Fibroblast of skin of left quadriceps (primary cell): ENCODE measurements around the gene TMPRSS6.

Experiments
- DNase-seq, 2 experiments: peaks; one replicate each; pipeline ENCODE4 v3.0.0-alpha.2; 2013; ENCODE audit warnings: low read depth in 2 of 2

TMPRSS6 gene

DNA sequence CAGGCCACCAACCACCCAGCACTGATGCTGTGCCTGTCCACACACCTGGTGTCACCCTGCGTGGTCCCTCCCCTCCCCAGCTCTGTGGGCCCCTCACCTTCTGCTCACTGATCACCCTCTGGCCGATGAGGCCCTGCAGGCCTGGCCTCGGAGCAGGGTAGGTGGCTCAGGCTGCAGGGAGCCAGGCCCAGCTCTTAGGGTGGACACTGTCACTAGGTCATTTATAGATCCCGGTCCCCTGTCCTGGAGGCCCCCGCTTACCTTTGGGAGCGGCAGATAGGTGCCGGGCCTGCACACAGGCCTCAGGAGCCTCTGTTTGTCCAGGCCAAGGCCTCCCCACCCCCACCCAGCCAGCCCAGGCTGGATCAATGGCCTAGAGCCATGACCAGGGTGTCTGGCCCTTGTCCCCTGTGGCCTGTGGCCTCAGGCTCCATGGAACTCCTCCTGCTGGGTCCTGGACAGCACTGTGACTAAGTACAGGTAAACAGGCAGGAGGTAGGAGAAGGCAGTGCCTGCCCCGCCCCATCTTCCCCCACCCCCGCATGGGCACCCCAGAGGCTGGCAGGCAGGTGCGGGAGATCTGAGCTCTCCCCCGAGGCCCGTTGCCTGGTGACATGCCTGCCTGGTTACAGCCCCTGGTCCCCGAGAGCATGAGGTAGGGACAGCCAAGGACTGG, at the start of gene TMPRSS6:
Gene TMPRSS6, minus strand, starts transcription at position 472 of the 676 bp plus-strand sequence. CDS start 6,296 bp downstream, outside the sequence.
- no peak for DNase-seq

DNA sequence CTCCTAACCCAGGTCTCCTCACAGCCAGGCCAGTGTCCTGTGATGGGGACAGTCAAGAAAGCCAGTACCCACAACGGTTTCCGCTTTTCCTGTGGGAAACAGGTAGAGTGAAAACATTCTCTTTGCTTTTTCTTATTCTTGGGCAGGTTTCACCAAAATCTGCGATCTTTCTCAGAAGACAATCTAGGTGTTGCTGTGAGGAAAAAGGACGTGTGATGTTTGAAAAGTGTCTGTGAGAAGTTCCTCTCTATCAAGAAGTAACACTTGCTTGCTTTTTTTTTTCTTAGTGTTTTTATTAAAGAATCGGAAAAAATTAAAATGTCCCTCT, 49.4 kb upstream of the TMPRSS6 start:
- DNase-seq: no peak

DNA sequence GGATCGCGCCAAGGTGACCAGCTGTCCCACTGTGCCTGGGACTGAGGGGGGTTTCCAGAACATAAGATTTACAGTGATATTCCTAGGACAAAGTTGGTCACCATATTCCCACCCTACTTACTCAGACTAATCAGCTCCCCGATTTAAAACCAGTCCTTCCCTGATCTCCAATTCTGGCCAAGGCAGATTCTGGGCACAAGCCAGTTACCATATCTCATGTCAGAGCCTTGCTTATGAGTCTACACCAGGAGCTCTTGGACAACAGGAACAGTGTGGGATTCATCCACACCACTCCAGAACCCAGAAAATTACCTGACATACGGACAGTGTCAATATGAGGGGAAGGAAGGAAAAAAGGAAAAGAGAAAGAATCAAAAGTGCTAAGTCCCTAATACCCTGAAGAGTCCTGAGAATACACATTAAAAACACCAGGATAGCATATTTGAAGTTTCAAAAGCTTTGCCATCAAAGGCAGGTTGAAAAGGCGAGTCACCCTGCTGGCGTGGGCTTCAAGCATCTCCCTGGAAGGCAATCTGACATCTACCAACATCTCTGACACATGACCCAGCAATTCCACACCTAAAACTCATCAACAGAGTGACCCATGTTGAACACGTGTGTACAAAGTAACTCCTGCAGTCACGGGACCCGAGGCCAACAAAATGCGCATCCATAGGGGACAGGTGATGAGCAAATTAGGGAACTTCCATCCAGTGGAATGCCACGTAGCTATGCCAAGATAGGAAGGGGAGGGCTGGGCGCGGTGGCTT, 48.2 kb upstream of the TMPRSS6 start:
- no peak for DNase-seq

- no peak for DNase-seq
Measured at GRCh38 chr22:37156686-37157435, 47.3 kb upstream of the TMPRSS6 start.

DNA sequence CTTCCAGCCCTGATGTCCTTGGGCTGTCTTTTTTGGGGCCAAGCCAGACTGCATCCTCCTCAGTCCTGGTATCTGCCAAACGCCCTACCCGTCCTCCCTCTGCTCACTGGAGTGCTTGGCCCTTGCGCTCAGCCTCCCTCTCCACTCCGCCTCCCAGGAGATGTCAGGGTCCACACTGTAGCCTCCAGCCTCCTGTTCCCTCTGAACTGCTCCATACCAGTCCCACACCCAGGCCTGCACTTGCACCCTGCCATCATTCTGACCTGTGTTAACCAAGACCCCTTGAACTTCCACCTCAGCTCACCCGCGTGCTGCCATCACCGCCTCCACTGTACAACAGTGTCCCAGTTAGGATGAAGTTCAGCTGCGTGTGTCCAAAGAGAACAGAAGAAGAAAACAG, 46.5 kb upstream of the TMPRSS6 start:
- no peak for DNase-seq

DNA sequence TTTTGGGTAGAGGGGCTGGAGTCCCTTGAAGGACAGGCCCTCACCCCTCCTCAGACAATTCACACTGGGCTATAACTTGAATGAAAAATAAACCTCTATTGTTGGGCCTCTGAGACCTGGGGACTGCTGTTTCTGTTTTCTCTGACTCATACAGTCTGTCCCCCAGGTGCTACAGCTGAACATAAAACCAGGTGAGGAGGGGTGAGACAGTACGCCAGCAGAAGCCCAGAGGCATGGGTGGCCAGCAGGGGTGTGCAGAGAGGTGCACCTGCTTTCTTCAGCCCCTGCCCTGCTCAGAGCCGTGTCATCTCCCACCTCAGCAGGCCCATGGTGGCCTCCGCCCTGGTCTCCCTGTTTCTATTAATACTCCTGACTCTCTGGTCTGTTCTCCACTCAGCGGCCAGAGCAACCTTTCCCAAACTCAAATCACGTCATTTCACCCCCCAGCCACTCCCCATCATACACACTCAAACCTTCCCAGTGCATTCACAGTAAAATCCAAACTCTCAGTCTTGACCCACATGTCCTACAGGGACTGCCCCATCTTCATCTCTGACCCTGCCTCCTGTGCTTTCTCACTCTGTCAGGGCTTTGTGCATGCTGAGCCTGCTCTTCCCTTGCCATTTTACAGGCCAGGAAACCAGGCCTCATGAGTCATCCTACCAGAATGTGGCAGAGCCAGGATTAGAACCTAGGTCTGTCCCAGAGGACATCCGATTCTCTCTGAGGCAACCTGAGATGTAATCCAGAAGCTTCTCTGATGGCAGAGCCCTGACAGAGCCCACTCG, 45.6 kb upstream of the TMPRSS6 start:
- DNase-seq: no peak

DNA sequence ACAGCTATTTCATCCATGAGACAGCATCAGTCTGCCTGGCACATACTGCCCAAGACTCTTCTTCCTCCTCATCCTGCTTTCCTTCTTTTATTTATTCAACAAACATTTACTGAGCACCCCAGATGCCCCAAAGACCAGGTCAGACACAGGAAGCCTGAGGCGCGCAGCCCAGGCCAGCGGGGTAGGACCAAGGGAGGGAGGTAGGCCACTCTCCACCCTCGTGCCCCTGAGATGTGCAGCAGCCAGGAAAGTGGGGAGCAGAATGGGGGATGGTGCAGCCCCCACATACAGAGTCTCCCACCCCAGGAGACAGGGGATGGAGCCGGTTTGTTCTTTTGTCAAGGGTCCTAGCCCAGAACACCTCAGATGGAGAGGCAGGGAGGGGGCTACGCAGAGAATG, 44.4 kb upstream of the TMPRSS6 start:
- no peak for DNase-seq

- no peak for DNase-seq
Measured at GRCh38 chr22:37151401-37151800, 41.9 kb upstream of the TMPRSS6 start.

- DNase-seq: no peak
Measured at GRCh38 chr22:37150701-37151100, 41.2 kb upstream of the TMPRSS6 start.

DNA sequence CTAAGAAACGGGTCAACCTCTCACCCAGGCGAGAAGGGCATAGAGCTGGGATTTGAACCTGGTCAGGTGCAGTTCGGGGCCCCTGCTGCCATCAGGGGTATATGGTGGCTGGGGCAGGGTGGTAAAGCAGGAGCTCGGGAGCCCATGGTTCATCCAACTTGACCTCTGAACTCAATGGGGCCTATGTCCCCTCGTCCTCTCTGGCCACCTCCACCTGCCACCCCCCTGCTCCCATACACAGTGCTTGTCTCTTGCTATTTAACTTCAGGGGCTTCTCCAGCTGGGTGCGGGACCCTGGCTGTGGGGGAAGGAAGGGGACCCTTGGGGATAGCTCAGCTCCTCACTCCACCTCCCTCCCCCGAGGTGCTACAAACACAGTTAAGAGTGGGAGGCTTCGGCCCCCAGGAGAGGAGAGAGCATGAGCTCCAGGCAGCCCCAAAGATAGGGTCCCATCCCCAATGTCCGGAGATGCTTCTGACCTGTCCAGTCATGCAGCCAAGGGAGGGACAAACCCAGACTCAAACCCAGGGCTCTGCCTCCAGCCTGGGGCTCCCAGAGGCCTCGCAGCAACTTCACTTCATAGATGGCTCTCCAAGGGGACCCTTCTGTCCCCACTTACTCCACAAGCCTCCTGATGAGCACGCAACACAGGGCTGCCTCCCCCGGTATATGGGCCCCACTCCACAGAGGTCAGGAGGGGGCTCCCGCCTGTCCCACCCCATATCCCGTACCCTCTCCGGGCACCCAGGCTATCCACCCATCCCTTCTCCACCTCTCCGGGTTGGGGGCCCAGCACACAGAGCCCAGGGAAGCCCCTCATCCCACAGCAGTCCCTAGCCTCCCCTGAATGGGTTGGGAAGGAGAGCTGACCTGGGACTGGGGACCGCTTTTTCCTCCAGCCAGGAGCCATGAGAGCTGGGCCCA, 39.5 kb upstream of the TMPRSS6 start:
- DNase-seq: no peak

DNA sequence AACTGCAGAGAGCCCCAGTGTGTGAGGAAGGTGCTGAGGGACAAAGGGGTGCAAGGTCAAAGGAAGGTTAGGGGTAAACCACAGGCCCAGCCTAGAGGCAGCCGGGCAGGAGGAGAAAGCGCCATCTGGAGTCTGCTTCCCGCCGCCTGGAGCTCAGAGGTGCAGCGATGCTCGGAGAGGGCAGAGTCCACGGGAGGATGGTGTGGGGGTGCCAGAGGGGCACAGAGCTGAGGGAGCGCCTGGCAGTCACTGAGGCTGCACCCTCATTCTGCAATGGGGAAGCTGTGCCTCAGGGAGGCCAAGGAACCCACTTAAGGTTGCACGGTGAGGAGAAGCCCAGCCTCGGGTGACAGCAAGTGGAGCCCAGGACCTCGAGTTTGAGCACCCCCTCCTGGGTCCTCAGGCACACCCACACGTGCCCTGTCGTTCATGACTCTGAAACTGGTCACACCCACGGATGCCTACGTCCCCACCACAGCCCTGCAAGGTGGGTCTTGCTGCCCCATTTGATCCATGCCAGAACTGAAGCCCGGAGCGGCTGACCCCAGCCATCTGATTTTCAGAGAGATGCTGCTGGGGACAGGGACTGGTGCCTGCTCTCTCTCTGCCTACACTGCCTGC, 38.6 kb upstream of the TMPRSS6 start:
- DNase-seq: no peak

DNA sequence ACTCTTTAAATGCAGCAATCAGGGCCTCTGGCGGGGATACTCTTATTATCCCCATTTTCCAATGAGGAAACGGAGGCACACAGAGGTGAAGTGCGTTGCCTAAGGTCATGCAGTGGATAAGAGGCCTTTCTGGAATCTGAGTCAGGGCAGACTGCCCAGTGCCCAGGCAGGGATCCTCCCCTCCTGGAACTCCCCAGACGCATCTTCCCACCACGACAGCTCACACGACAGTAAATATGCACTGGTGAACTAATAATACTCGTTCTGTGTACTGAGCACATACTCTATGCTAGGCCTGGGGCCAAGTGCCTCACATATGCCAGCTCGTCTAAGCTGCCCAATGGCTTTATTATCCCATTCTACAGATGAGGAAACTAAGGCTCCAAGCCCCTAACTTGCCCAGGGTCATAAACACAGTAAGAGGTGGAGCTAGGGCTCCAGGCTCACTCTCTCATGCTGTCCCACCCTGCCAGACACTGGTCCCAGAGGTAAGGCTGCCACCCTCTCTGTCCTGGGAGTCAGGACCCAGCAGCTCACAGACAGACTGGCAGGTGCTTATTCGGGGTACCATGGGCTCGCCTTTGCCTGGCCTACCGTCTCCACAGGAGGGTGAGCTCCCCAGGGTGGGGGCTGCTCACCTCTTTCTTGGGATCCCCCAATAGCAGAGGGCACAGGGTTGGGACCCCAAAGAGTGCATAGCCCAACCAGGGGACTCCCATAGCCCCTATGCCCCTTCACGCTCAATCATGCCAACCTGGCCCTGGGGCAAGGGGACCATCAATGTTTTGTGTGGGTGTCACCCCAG, 37.9 kb upstream of the TMPRSS6 start:
- DNase-seq: no peak

DNA sequence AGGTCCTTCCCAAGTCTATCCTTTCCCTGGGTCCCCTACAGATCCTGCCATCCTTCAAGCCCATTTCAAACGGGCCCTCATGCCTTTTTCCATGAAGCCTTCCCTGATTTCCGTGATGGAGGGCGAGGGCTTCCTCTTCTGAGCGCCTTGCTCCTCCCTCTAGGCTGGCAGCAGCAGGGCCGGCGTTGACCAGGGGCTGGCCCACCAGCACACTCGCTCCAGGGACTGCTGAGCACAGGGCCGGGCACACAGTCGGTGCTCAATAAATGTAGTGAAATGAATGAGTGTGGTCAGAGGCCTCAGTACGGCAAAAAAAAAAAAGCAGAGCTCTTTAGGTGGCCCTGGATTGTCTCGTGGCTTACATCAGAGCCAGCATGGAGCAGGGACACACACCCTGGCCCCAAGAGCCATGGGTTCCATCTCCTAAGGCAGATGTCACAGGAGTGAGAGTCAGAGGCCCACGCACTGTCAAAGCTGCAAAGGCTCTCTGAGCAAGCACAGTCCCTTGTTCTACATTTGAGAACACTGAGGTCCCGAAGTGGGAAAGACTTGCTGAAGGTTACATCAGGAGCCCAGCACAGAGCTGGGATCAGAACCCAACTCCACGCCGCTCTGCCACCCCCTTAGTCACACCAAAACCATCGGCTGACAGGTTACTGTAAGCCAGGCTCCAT, 37.1 kb upstream of the TMPRSS6 start:
- DNase-seq: no peak

- no peak for DNase-seq
Measured at GRCh38 chr22:37146051-37146385, 36.5 kb upstream of the TMPRSS6 start.

DNA sequence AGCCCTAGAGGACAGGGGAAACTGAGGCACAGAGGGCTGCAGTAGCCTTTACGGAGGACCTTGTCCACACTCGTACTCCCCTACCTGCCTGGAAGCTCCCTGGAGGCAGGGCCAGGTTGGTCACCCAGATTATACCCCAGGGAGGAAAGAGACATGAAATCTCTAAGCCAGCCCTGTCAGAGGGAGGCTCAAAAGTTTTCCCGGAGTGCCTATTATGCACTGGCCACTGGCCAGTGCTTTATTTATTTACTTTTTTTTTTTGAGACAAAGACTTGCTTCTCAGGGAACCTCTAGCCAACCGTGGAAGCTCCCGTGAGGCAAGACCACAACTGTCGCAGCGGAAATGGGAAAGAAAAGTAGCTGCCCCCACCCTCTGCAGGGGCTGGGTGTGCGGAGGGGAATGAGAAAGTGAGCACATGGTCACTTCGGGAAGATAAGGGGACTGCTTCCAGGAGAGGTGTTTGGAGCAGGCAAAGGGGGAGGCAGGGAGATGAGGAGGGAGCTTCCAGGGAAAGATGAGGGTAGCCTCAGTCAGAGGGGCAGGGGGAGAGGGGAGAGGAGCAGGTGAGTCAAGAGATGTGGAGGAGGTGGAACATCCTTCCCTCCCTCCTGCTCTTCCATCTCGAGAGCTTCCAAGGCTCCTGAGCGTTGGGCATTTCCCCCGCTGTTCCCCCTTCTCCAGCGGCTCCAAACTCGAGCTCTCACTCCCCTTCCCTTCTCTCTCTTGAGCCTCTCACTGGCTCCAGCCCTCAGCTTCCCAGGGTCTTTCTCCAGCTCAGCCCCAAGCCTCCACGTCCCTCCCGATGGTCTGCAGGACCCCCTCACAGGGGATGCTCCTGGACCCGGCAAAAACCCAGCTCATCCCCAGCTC, 35.9 kb upstream of the TMPRSS6 start:
- no peak for DNase-seq

- DNase-seq: no peak
Measured at GRCh38 chr22:37144180-37144554, 34.7 kb upstream of the TMPRSS6 start.

- no peak for DNase-seq
Measured at GRCh38 chr22:37141971-37142370, 32.5 kb upstream of the TMPRSS6 start.

DNA sequence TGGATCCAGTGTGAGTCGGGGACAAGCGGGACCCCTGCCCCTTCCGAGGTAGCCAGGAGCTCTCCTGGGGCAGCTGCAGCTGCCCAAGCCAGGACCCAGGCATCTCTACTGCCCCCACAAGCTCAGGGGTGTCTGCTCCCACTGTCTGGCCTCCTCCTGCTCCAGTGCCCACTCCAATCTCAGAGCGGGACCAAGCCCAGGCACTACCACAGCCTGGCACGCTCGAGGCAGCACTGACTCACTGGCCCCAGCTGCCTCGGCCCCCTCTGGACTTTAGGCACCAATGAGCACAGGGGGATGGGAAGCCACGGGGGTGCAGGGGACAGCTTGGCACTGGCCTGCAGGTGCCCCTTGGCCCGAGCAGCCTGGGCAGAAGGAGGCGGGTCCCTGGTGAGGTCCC, 32.0 kb upstream of the TMPRSS6 start:
- no peak for DNase-seq
